GM12872 (cell line): ENCODE results near the gene MYADML2.

ENCODE experiments used
- TF ChIP-seq, protein P1 (sequence below): IDR thresholded peaks from 3 replicates; pipeline ENCODE4 v1.5.1; 2011; ENCODE audit warnings: low read depth, mild to moderate bottlenecking, low read length, moderate library complexity; ENCODE audit not compliant: insufficient read depth

The MYADML2 gene

DNA sequence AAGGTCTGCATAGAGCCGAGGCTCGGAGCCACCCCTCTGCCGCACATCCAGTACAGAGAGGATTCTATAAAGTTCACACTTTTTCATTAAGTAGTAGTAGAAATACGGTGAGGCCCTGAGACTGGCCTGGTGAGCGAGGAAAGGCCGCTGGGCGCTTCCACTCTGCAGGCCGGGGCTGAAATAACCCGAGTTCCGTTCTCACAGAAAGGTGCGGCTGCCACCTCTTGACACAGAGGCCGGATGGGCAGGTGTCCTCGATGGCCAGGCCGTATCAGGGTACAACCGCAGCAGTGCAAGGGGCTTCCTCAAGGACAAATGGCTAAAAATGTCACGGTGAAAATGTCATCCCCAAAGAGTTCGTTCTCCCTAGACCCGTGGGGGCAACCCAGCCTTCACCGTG, 35.1 kb downstream of the MYADML2 start:
- TF ChIP-seq, protein P1, sequence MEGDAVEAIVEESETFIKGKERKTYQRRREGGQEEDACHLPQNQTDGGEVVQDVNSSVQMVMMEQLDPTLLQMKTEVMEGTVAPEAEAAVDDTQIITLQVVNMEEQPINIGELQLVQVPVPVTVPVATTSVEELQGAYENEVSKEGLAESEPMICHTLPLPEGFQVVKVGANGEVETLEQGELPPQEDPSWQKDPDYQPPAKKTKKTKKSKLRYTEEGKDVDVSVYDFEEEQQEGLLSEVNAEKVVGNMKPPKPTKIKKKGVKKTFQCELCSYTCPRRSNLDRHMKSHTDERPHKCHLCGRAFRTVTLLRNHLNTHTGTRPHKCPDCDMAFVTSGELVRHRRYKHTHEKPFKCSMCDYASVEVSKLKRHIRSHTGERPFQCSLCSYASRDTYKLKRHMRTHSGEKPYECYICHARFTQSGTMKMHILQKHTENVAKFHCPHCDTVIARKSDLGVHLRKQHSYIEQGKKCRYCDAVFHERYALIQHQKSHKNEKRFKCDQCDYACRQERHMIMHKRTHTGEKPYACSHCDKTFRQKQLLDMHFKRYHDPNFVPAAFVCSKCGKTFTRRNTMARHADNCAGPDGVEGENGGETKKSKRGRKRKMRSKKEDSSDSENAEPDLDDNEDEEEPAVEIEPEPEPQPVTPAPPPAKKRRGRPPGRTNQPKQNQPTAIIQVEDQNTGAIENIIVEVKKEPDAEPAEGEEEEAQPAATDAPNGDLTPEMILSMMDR: no peak

DNA sequence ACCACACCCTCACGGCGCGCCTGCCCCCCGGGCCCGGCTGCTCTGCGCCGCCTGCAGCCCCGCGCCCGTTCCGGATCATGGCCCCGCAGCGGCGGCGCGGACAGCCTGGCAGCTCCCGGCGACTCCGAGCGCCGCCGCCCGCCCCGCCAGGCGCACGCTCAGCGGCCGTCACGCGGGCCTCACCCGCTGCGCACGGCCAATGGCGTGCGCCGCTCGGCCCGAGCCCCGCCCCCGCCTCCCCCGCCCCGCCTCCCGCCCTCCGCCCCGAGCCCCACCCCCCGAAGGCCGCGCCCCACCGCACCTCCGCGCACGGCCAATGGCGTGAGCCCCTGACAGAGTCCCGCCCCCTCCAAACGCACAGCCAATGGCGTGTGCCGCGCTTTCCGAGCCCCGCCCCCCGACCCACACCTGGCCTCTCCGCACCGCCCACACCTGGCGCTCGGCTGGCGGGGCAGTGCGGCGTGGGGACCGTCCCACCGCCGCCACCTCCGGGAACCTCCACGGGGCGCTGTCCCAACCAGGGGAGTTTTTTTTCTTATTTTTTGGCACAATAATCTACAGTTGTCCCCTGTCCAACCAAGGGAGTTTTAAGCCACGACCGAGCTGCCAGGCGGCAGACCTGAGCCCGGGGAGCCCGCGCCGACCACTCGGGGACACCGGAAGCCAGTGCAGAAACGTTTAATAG, 35.6 kb downstream of the MYADML2 start, which contains the start of gene PCYT2:
TSS of gene PCYT2 (minus strand) at position 123 of the 685 bp plus-strand sequence. CDS start at position 79, 44 bp downstream.
- TF ChIP-seq, protein P1: no peak

DNA sequence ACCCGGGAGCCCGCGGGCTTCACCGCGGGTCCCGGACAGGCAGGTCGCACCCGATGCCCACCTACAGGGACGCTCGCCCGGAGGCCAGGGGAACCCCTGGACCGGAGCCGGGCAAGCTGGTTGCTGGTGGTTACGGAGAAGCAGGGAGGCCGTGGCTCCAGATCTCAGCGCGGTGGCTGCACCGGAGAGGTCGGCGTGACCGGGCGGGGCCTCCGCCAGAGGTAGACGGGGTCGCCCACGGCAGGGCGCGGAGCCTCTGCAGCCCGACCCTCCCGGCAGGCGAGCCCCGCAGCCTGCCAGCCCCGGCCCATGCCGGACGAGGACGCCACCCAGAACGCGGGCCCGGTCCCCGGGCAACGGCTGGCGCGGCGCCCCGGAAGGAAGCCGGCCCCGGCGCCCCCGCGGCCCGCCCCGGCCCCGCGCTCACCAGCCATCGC, 36.2 kb downstream of the MYADML2 start:
- TF ChIP-seq, protein P1: no peak

DNA sequence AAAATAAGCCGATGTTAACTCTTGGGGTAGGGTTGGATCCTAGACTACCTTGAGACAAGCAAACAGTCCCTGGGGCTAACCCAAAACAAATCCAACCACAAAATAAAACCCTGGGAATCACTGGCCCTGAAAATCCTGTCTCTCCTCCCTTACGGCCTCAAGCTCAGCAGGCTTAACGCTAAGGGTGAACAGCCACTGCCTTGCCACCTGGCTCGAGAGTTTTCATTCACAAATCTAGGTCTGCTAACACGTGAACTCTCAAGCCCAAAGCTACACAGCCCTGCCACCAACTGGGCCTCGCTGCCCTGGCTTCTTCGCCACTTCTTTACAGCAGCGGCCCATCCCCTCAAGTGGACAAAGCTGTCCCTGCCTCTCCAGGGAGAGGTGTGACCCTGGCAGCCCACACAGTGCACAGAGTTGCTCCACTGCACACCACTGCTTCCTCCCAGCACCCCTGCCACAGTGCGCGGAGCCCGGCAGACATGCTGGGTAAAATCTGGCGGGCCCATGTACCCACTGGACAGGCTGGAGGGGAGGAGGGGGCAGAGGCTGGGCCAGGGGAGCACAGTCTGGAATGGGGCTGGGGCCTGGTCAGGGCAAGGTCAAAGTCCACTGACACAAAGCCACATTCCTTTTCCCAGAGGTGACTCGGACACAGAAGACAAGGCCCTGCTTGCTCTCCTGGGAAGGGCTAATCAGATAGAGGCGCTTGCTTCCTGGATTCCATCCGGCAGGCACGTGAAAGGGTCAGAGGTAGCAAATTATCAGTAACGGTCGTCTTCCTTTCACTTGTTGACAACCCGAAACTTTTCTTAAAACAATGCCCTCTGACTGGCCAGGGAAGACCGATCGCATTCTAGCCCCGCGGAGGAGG, 36.8 kb downstream of the MYADML2 start:
- TF ChIP-seq, protein P1: no peak

DNA sequence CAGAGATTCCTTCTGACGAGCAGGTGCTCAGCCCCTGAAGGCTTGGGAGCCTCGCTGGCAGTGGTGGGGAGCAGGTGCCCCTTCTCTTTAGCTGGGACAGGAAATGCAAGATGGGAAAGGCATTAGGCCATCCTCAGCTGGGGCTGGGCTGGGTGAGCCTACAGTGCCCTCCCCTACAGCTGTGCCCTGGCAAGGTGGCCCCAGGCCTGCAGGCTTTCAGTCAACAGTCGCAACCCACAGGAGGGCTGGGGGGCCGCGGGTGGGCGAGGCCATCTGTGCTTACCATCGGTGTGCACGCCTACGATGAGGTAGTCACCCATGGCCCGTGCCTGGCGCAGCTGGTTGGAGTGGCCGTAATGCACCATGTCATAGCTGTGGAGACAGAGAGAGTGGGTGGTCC, 37.8 kb downstream of the MYADML2 start:
- TF ChIP-seq, protein P1: no peak

DNA sequence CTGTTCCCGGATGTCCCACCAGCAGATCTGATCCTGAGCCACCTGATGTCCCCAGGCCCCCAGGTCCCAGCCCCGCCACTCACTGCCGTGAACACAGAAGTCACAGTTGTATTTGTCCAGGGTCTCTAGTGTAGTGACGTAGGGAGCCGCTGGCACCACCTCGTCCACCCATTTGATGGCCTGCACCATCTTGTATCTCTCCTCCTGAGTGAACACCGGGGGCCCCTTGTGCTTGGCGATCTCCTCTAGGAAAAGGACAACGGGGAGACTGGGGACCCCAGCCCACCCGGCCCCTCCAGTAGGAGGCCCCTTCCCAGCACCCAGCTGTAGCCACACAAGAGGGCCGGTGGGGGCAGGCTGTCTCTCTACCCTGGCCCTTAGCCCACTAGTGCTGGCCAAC, 38.2 kb downstream of the MYADML2 start:
- TF ChIP-seq, protein P1: no peak
